Heart left ventricle (tissue), 16 donors: Measurements from ENCODE around the gene PHGDH. TPM values are rescaled to one million over a fixed set of nuclear protein-coding genes. Genes with fewer than 3 reads are reported as not detected.

Experiments used
- ATAC-seq, 4 donors: fragments of 200-7000 bp; cut with Tn5 transposase; one replicate each; pipeline ENCODE4 v1.9.1; 2020 to 2022; ENCODE audit warnings: moderate library complexity in 4 of 4, mild to moderate bottlenecking in 3 of 4, moderate number of reproducible peaks in 1 of 4
- DNase-seq, 5 donors: peaks; one replicate each; pipeline ENCODE4 v3.0.0-alpha.2; 2020
- H3K27ac ChIP-seq, 12 donors: fragments of 200-600 bp; sonication (generic) in 4 of 12; one replicate each; pipeline versions ENCODE4 v1.5.0 to v1.8.0; 2016 to 2022; ENCODE audit warnings: mild to moderate bottlenecking in 2 of 12
- H3K27me3 ChIP-seq, 9 donors: fragments of 200-600 bp; sonication (generic) in 2 of 9; one replicate each; pipeline versions ENCODE4 v1.5.1 to v1.8.0; 2016 to 2022; ENCODE audit warnings: mild to moderate bottlenecking in 3 of 9
- H3K36me3 ChIP-seq, 9 donors: fragments of 200-600 bp; sonication (generic) in 2 of 9; one replicate each; pipeline versions ENCODE4 v1.5.0 to v1.8.0; 2018 to 2022; ENCODE audit warnings: mild to moderate bottlenecking in 2 of 9
- H3K4me1 ChIP-seq, 12 donors: fragments of 200-600 bp; sonication (generic) in 4 of 12; one replicate each; pipeline versions ENCODE4 v1.5.0 to v1.8.0; 2016 to 2022; ENCODE audit warnings: mild to moderate bottlenecking in 3 of 12
- H3K4me3 ChIP-seq, 12 donors: fragments of 200-600 bp; sonication (generic) in 4 of 12; one replicate each; pipeline versions ENCODE4 v1.5.0 to v1.8.0; 2017 to 2022; ENCODE audit warnings: mild to moderate bottlenecking in 9 of 12, moderate library complexity in 4 of 12
- H3K9me3 ChIP-seq, 12 donors: fragments of 200-600 bp; sonication (generic) in 4 of 12; one replicate each; pipeline versions ENCODE4 v1.5.0 to v1.8.0; 2016 to 2022; ENCODE audit warnings: mild to moderate bottlenecking in 1 of 12
- POLR2A ChIP-seq, 2 donors: fragments of 450-650 bp; IDR thresholded peaks; one replicate each; pipeline ENCODE4 v1.6.1; 2017; ENCODE audit warnings: antibody characterized with exemption in 2 of 2, mild to moderate bottlenecking in 2 of 2, moderate library complexity in 2 of 2
- WGBS, 4 donors: extraction: QIAGEN DNeasy Blood & Tissue Kit in 2 of 4; methylation state at CpG; one replicate each; pipeline versions ENCODE4 v1.1.5 to v1.1.7; 2013 to 2018; 5-methylcytosine and 5-hydroxymethylcytosine counted together
- intact Hi-C, 10 donors: fragments of 100-400 bp; cut with DNase I; formaldehyde crosslinking; loops; one replicate each; pipeline versions ENCODE4 v1.11.1 to v1.14.2; 2022
- polyA plus RNA-seq, 2 donors: library from polyadenylated mRNA; stranded (reverse); fragments of 200-250 nt; gene quantifications; one replicate each; pipeline ENCODE4 v1.2.3, GENCODE V29; 2013
- total RNA-seq, 9 donors: library from RNA; depleted of rRNA in 2 of 9; stranded (reverse); fragments of >200 nt in 2 of 9; fragmentation: NEBNext Ultra II Directional in 3 of 9; extraction: Animal tissue kit (Norgen Biotek cat#: 25700) in 3 of 9; gene quantifications; one replicate each; pipeline versions ENCODE4 v1.1.0 to v1.2.4, GENCODE V29; 2016 to 2023
- TF ChIP-seq, protein P1 (sequence below), 12 donors: fragments of 200-600 bp; sonication (generic) in 4 of 12; IDR thresholded peaks; one replicate each; pipeline versions ENCODE4 v1.5.0 to v1.8.0; 2018 to 2022; ENCODE audit warnings: antibody characterized with exemption in 12 of 12, mild to moderate bottlenecking in 5 of 12
- donor health status: ischemic (EF 13 %, LVEDD 7.1; RV severe dilation, severe dysfunction).
- donor health status: healthy with polysubstance abuse.
- donor health status: DM: no; HTN: yes; CAD: no.
- donor health status: DM: no; HTN: no; CAD: no.
- donor health status: ischemic (EF 25% LVEDD 6.9; RV normal size, moderate dysfunction).
- donor health status: ischemic (EF 25% LVEDD 5.7; RV mildly dilated, moderate dysfunction).
- donor health status: healthy.
- donor health status: DM: yes; HTN: yes; CAD: no.
- donor health status: ischemic (EF 35%, LVEDD 5.7; RV mildly dilated, moderate dysfunction).
- donor health status: nonischemic (EF 11% LVEDD 7.7; RV severe dilation, severe dysfunction).
- donor health status: DM: yes; HTN: yes; CAD: no.
- donor health status: PGD.
- donor health status: ischemic (EF 29% LVEDD 5.4; RV normal size, mild dysfunction).
- donor health status: nonischemic (EF 23%, LVEDD 6.1; RV moderate dilation, normal function).

Gene PHGDH
- total and polyA plus RNA-seq, 11 donors, result 2.8 to 39.6 (median 5.2) TPM

DNA sequence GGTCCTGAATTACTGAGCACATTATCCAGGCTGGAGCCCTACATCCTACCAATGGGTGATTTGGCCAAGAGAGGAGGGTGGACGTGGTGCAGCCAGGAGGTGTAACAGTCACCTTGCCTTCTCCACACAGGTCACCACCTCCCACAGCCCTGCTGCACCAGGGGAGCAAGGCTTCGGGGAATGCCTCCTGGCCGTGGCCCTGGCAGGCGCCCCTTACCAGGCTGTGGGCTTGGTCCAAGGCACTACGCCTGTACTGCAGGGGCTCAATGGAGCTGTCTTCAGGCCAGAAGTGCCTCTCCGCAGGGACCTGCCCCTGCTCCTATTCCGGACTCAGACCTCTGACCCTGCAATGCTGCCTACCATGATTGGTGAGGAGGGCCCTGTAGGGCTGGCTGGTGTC is 30.9 kb downstream of the PHGDH start:
- Histone ChIP-seq H3K4me1 (peaks cover 0 to 33% (median 11%) of the 10 kb centered on the region in 12 donors), H3K9me3 (no peaks in the 10 kb centered on the region), H3K36me3 (no peaks in the 10 kb centered on the region), H3K4me3 (no peak overlapping the region), H3K27me3 (no peaks in the 10 kb centered on the region), H3K27ac (peak overlapping the region in 7 of 12 donors; percentile 19 to 69 (median 59))
- intact Hi-C loops, result loop anchor here in 4 of 10 donors (2.0 to 10.0 kb wide), 4 partner anchors 62 to 132 kb away; no protein-coding TSS in a partner anchor
- ATAC-seq (peak; percentile 5 to 18 (median 9)), DNase-seq (no peak)
- TF ChIP-seq, protein P1, sequence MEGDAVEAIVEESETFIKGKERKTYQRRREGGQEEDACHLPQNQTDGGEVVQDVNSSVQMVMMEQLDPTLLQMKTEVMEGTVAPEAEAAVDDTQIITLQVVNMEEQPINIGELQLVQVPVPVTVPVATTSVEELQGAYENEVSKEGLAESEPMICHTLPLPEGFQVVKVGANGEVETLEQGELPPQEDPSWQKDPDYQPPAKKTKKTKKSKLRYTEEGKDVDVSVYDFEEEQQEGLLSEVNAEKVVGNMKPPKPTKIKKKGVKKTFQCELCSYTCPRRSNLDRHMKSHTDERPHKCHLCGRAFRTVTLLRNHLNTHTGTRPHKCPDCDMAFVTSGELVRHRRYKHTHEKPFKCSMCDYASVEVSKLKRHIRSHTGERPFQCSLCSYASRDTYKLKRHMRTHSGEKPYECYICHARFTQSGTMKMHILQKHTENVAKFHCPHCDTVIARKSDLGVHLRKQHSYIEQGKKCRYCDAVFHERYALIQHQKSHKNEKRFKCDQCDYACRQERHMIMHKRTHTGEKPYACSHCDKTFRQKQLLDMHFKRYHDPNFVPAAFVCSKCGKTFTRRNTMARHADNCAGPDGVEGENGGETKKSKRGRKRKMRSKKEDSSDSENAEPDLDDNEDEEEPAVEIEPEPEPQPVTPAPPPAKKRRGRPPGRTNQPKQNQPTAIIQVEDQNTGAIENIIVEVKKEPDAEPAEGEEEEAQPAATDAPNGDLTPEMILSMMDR (IDR thresholded peaks at IDR 0.05), result no peak
- TF ChIP-seq POLR2A (IDR thresholded peaks at IDR 0.05), result no peak
- 55 to 82% (median 76%) methylated on average over 3 to 7 of the region's 7 CpGs for WGBS, 4 donors

DNA sequence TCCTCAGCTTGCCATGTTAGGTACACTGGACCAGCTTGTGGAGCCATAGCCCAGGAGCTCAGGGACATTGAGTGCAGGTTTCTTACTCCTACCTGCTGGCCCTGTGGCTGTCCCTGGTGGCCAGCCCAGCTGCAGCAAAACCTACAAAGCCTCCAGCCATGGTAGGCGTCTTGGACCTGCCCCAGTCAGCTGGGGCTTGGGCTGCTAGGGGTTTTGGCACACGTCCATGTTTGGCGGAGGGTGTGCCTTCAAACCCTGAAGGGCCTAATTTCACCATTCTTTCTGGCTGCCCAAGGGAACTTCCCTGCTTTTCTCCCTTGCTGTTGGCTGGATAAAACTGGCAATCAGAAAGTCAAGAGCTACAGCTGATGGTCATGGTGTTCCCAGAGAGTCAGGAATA is 31.6 kb downstream of the PHGDH start:
- Histone ChIP-seq H3K27me3 (no peaks in the 10 kb centered on the region), H3K4me1 (peaks cover 0 to 27% (median 11%) of the 10 kb centered on the region in 12 donors), H3K9me3 (no peaks in the 10 kb centered on the region), H3K27ac (peak overlapping the region in 1 of 12 donors; percentile 62), H3K4me3 (no peak overlapping the region), H3K36me3 (no peaks in the 10 kb centered on the region)
- TF ChIP-seq, protein P1 (IDR thresholded peaks at IDR 0.05), result no peak
- no peak for TF ChIP-seq POLR2A (IDR thresholded peaks at IDR 0.05)
- peak in 1 of 4 donors; percentile 2 for ATAC-seq
- 58 to 86% (median 69%) methylated on average over 1 to 3 of the region's 3 CpGs for WGBS, 4 donors
- peak in 1 of 5 donors; percentile 44 for DNase-seq
- intact Hi-C loops, result loop anchor here in 4 of 10 donors (2.0 to 10.0 kb wide), 4 partner anchors 61 to 131 kb away; no protein-coding TSS in a partner anchor

DNA sequence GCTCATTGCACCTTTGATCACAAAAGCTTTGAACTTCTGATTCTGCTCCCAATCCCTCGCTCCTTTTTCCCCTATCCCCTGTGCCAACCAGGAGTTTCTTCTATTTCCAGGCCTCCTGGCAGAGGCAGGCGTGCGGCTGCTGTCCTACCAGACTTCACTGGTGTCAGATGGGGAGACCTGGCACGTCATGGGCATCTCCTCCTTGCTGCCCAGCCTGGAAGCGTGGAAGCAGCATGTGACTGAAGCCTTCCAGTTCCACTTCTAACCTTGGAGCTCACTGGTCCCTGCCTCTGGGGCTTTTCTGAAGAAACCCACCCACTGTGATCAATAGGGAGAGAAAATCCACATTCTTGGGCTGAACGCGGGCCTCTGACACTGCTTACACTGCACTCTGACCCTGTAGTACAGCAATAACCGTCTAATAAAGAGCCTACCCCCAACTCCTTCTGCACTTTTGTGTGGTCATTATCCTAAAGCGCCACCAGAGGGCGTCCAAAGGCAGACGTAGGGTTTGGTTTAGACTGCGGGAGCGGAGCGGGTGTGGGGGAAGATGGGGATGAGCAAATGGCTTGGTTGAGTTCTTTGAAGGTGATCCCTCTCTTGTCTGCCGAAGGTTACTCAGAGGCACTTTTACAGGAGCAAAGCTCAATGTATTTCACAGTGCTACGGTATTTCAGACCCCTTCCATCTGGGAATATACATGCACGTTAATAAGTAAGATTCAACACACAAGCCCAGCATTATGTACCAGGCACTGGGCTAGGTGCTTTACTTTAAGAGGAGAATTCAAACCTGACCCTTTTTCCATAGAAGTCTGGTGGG is 32.3 kb downstream of the PHGDH start:
- TF ChIP-seq, protein P1 (IDR thresholded peaks at IDR 0.05), result peak; percentile 69 to 86 (median 80)
- TF ChIP-seq POLR2A (IDR thresholded peaks at IDR 0.05), result no peak
- Histone ChIP-seq H3K27me3 (no peaks in the 10 kb centered on the region), H3K36me3 (no peaks in the 10 kb centered on the region), H3K4me3 (no peak overlapping the region), H3K27ac (peak overlapping the region in 3 of 12 donors; percentile 24 to 62 (median 34)), H3K9me3 (no peaks in the 10 kb centered on the region), H3K4me1 (peaks cover 0 to 26% (median 11%) of the 10 kb centered on the region in 12 donors)
- WGBS, 4 donors, result 30 to 36% (median 33%) methylated on average over 17 of the region's 17 CpGs
- intact Hi-C loops, result loop anchor here in 5 of 10 donors (2.0 to 10.0 kb wide), 4 partner anchors 61 to 131 kb away; no protein-coding TSS in a partner anchor
- peak in 4 of 5 donors; percentile 41 to 67 (median 62) for DNase-seq
- peak; percentile 30 to 66 (median 56) for ATAC-seq

DNA sequence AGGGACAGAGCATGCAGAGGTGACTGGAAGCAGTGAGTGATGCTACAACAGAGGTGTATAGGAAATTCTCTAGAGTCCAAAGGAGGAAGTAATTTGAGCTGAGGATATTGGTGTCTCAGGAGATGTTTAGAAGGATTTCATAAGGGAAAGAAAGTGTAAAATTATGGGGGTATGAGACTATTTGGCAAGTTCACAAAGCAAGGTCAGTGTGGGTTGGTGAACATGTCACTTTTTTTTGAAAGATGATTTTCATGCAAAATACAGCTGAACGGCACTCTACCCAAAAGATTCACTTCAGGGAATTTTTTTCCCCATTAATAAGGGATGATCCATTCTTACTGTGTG is 32.8 kb downstream of the PHGDH start:
- DNase-seq (no peak), ATAC-seq (no peak)
- WGBS, 4 donors, result 49 to 96% (median 93%) methylated on average over 1 of the region's 1 CpG
- H3K9me3 ChIP-seq, result no peaks in the 10 kb centered on the region
- no peaks in the 10 kb centered on the region for H3K36me3 ChIP-seq
- peaks cover 0 to 25% (median 11%) of the 10 kb centered on the region in 12 donors for H3K4me1 ChIP-seq
- no peak overlapping the region for H3K27ac ChIP-seq
- H3K4me3 ChIP-seq, result no peak overlapping the region
- intact Hi-C loops, result loop anchor here in 4 of 10 donors (2.0 to 10.0 kb wide), 4 partner anchors 60 to 130 kb away; no protein-coding TSS in a partner anchor
- no peak for TF ChIP-seq POLR2A (IDR thresholded peaks at IDR 0.05)
- TF ChIP-seq, protein P1 (IDR thresholded peaks at IDR 0.05), result no peak
- H3K27me3 ChIP-seq, result no peaks in the 10 kb centered on the region
